Small intestine (tissue), 7 donors: ENCODE results near the gene STRADA. TPM values are rescaled to one million over a fixed set of nuclear protein-coding genes. Genes with fewer than 3 reads are reported as not detected.
"Not testable (repeated sequence)": the region's sequence is repeated elsewhere in the genome, so short reads cannot be mapped to it uniquely, and the experiment has no call there.

Experiments used
- DNase-seq, 2 donors: peaks; one replicate each; pipeline versions ENCODE4 v3.0.0 to v3.0.0-alpha.2; 2013
- FAIRE-seq: peaks from 2 replicates; lab custom pipeline; 2012; peaks lifted over from hg19 to GRCh38; lab: Jason Lieb, UNC
- H3K27ac ChIP-seq, 3 donors: one replicate each; pipeline ENCODE4 v1.5.1; 2013; ENCODE audit warnings: low read length in 2 of 3, mild to moderate bottlenecking in 2 of 3, control low read depth in 1 of 3, inconsistent platforms in 1 of 3, low read depth in 1 of 3, moderate library complexity in 1 of 3
- H3K27me3 ChIP-seq, 3 donors: one replicate each; pipeline ENCODE4 v1.6.1; 2013; ENCODE audit warnings: low read length in 3 of 3, inconsistent platforms in 1 of 3; ENCODE audit not compliant: control insufficient read depth in 3 of 3, insufficient read depth in 3 of 3
- H3K36me3 ChIP-seq, 3 donors: one replicate each; pipeline ENCODE4 v1.6.1; 2013; ENCODE audit warnings: low read length in 3 of 3, inconsistent platforms in 1 of 3, low read depth in 1 of 3, mild to moderate bottlenecking in 1 of 3, moderate library complexity in 1 of 3; ENCODE audit not compliant: control insufficient read depth in 3 of 3, insufficient read depth in 2 of 3
- H3K4me1 ChIP-seq, 3 donors: one replicate each; pipeline ENCODE4 v1.6.1; 2013; ENCODE audit warnings: low read length in 2 of 3, inconsistent platforms in 1 of 3, low read depth in 1 of 3, mild to moderate bottlenecking in 1 of 3, moderate library complexity in 1 of 3; ENCODE audit not compliant: control insufficient read depth in 3 of 3, insufficient read depth in 2 of 3
- H3K4me3 ChIP-seq, 3 donors: one replicate each; pipeline ENCODE4 v1.5.1; 2013; ENCODE audit warnings: low read length in 3 of 3, control low read depth in 1 of 3, inconsistent platforms in 1 of 3, low read depth in 1 of 3, mild to moderate bottlenecking in 1 of 3, moderate library complexity in 1 of 3
- H3K9me3 ChIP-seq, 2 donors: one replicate each; pipeline ENCODE4 v1.6.1; 2013; ENCODE audit warnings: low read depth in 1 of 2, low read length in 1 of 2; ENCODE audit not compliant: control insufficient read depth in 2 of 2, insufficient read depth in 1 of 2
- WGBS, 3 donors: extraction: QIAGEN DNeasy Blood & Tissue Kit; methylation state at CpG; one replicate each; pipeline ENCODE4 v1.1.7; 2013; 5-methylcytosine and 5-hydroxymethylcytosine counted together
- polyA plus RNA-seq, 4 donors: library from polyadenylated mRNA; stranded (reverse) in 3 of 4; unstranded in 1 of 4; fragments of 200-250 nt in 3 of 4; fragments of 120-200 nt in 1 of 4; gene quantifications; one replicate each; pipeline versions ENCODE4 v1.2.1 to v1.2.3, GENCODE V29; 2013
- donor health status: healthy with polysubstance abuse.
- donor health status: control.
- donor health status: control.
- donor health status: Bipolar disorder and iron deficiency.
- donor health status: healthy.

Gene STRADA
- polyA plus RNA-seq, 4 donors: 8.1 to 35.2 (median 13.3) TPM

DNA sequence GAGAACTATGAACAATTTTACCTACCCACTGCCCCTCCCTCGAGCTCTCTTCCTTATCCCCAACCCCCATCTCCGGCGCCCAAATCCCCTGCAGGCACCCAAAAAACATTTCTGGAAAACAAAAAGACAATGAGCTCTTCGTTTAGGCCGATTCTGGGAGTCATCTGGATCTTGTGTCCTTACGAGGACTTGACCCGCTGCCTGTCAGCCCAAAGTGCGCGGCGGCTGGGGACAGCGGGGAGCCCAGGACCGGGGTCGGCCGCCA lies 524 bp downstream of the STRADA start:
- 0 to 1% (median 1%) methylated on average over 14 of the region's 14 CpGs for WGBS, 3 donors
- H3K27me3 ChIP-seq: no peaks in the 10 kb centered on the region

DNA sequence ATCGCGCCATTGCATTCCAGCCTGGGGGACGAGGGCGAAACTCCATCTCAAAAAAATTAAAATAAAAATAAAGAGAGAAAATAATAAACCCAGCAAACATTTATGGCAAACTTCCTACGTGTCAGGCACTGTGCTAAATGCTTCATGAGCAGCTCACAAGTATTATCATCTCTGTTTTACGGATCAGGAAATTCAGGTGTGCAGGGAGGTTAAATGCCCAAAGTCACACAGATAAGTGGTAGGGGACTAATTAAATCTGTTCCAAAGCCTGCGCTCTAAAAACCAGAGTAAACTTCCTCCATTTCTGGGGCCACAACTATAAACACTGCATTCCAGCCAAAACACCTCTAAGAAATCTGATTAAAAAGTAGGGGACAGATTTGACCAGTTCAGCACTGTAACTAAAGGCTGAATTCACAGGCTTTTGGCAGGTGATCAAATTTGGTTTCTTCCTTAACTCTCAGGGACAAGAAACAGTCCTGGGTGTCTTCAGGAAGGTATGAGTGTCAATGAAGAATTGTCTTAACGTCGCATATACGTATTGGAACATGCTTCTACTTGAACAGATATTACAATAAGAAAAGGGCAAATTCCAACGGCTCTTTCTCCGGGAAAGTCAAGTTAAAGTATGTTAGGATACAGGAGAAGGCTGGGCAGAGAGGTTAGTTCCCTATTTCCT lies 996 bp downstream of the STRADA start:
- WGBS, 3 donors: 13 to 26% (median 15%) methylated on average over 12 of the region's 12 CpGs

More for the DNA sequence above, 524 bp downstream of the STRADA start:
- Histone ChIP-seq H3K27ac (peak overlapping the region; percentile 95 to 99 (median 96)), H3K4me1 (peaks cover 0 to 9% (median 3%) of the 10 kb centered on the region in 3 donors), H3K36me3 (peaks cover 4 to 6% (median 6%) of the 10 kb centered on the region in 3 donors), H3K4me3 (peak overlapping the region; percentile 73 to 100 (median 95)), H3K9me3 (no peaks in the 10 kb centered on the region)
- no peak for FAIRE-seq
- DNase-seq: peak in 1 of 2 donors; percentile 54

DNA sequence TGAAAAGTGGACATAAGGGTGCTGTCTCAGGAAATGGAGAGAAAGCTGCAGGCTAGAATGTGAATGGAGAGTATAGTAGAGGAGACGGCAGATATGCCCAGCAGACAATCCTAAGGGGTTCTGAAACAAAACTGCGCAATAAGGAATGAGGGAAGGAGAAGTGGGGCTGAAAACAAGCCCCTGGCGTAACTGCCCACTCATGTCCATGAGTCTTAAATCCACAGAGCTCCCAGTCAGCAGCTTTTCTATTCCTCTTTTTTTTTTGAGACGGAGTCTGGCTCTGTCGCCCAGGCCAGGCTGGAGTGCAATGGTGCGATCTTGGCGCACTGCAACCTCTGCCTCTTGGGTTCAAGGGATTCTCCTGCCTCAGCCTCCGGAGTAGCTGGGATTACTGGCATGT lies 5.9 kb downstream of the STRADA start:
- Histone ChIP-seq H3K4me1 (peaks cover 0 to 9% (median 3%) of the 10 kb centered on the region in 3 donors), H3K9me3 (no peaks in the 10 kb centered on the region), H3K36me3 (peaks cover 0 to 8% (median 0%) of the 10 kb centered on the region in 3 donors), H3K4me3 (no peak overlapping the region), H3K27ac (no peak overlapping the region), H3K27me3 (no peaks in the 10 kb centered on the region)
- DNase-seq (no peak), FAIRE-seq (no peak)
- 94 to 99% (median 97%) methylated on average over 5 to 8 of the region's 8 CpGs for WGBS, 3 donors

More for the DNA sequence above, 996 bp downstream of the STRADA start:
- no peaks in the 10 kb centered on the region for H3K27me3 ChIP-seq
- H3K27ac ChIP-seq: peak overlapping the region; percentile 95 to 99 (median 96)
- peaks cover 0 to 9% (median 3%) of the 10 kb centered on the region in 3 donors for H3K4me1 ChIP-seq
- H3K9me3 ChIP-seq: no peaks in the 10 kb centered on the region
- peaks cover under 1 to 6% (median 1%) of the 10 kb centered on the region in 3 donors for H3K36me3 ChIP-seq
- DNase-seq (peak in 1 of 2 donors; percentile 56), FAIRE-seq (no peak)
- peak overlapping the region; percentile 73 to 100 (median 95) for H3K4me3 ChIP-seq

DNA sequence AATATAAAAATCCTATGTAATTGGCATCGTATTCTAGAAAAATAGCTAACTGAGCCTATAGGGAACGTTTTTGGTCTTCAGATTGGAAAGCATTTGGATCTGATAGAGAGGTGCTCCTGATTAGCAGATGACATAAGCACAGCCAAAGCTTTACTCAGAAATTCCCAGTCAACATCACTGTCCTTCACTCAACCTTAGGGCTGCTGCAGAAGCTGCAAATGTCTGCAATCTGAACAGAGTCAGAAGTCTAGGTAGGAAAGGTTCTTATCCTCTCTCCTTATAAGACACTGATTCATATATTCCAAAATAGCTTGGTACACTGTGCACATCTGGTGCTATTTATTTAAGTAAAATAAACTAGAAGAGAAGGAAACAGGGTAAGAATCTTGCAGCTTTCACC lies 19.2 kb downstream of the STRADA start:
- H3K27me3 ChIP-seq: no peaks in the 10 kb centered on the region
- peaks cover 0 to 12% (median 1%) of the 10 kb centered on the region in 3 donors for H3K36me3 ChIP-seq
- no peak for FAIRE-seq
- no peak for DNase-seq
- H3K4me1 ChIP-seq: no peaks in the 10 kb centered on the region
- H3K4me3 ChIP-seq: no peak overlapping the region
- WGBS, 3 donors: 81 to 87% (median 82%) methylated on average over 2 of the region's 2 CpGs
- H3K27ac ChIP-seq: no peak overlapping the region
- no peaks in the 10 kb centered on the region for H3K9me3 ChIP-seq

DNA sequence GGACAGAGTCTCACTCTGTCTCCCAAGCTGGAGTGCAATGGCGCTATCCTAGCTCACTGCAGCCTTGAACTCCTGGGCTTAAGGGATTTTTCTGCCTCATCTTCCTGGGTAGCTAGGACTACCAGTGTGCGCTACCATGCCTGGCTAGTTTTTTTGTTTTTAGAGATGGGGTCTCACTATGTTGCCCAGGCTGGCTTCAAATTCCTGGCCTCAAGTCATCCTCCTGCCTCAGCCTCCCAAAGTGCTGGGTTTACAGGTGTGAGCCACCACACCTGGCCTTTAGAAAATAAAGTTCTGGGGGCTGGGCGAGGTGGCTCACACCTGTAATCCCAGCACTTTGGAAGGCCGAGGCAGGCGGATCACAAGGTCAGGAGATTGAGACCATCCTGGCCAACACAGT lies 21.4 kb downstream of the STRADA start:
- 95 to 98% (median 97%) methylated on average over 5 of the region's 5 CpGs for WGBS, 3 donors

DNA sequence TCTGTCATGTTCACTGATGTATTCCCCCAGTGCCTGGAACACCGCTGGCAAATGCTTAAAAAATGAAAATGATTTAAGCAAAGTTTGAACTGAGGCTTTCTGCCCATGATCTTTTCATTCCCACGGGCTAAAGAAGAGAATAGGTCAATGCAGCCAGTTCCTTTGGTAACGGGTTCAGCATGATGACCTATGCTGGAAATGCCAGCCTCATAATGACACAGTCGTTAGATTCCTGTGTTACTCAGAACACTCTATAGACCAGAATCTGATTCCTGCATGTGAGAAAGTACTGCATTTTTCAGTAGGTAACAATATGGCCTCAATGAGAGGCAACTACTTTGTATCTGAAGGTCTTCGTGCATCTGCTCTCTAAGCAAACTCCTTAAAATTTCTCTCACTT lies 22.6 kb downstream of the STRADA start:
- Histone ChIP-seq H3K27ac (no peak overlapping the region), H3K4me1 (no peaks in the 10 kb centered on the region), H3K9me3 (no peaks in the 10 kb centered on the region), H3K27me3 (no peaks in the 10 kb centered on the region), H3K4me3 (no peak overlapping the region), H3K36me3 (peaks cover 0 to 6% (median 0%) of the 10 kb centered on the region in 3 donors)
- 82 to 85% (median 83%) methylated on average over 5 of the region's 5 CpGs for WGBS, 3 donors
- no peak for FAIRE-seq
- no peak for DNase-seq

More for the DNA sequence above, 21.4 kb downstream of the STRADA start:
- H3K4me3 ChIP-seq, H3K9me3 ChIP-seq, H3K36me3 ChIP-seq, H3K27me3 ChIP-seq, H3K4me1 ChIP-seq, DNase-seq, FAIRE-seq, H3K27ac ChIP-seq: not testable (repeated sequence)

DNA sequence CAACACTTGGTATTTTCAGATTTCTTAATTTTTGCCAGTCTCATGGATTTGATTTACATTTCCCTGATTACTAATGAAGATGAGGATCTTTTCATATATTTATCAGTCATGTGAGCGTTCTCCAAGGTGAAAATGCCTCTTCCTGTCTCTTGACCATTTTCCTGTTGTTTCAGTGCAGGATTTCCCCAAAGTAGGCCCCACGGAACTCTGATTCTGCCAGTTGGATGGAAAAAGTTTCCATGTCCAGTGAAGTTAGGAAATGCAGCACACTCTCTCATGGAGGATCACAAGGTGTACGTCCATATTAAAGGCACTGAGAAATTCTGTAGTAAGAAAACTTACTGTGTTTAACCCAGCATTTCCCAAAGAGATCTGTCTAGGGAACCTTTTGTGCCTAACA lies 25.2 kb downstream of the STRADA start:
- Histone ChIP-seq H3K27ac (no peak overlapping the region), H3K9me3 (no peaks in the 10 kb centered on the region), H3K4me1 (no peaks in the 10 kb centered on the region), H3K4me3 (no peak overlapping the region), H3K27me3 (no peaks in the 10 kb centered on the region), H3K36me3 (peaks cover 0 to 26% (median 2%) of the 10 kb centered on the region in 3 donors)
- no peak for DNase-seq
- no peak for FAIRE-seq
- 90 to 93% (median 90%) methylated on average over 3 of the region's 3 CpGs for WGBS, 3 donors

DNA sequence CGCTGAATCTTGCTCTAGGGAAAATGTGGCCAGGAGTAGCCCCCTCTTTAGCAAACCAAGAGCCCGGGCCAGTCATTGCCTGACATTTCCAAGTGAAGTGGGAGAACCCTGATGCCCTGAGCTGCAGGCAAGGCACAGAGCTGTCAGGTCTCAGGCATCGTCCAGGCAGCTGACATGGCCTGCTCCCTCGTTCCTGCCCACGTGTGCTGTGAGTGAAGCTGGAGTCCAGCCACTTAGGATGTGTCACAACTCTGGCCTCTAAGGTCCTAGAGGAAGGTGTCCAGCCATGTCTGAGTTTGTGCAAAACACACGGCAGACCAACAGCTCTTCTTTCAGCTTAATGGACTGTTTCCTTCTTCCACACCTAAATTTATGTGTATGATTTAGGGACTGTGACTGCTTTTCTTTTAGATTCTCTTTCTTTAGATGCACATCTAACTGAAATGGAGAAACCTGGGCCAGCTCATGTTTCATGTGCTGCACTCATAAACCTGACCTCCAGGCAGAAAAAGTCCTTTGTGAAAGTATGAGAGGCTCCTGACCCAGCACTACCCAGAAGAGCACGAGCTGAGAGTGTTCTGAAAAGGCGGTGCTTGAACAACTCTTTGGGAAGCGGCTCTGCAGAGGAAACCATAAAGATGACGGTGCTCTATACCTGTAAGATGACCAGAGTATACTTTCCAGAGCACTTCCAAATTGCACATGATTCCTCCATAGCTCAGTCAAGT lies 26.9 kb downstream of the STRADA start:
- 86 to 93% (median 87%) methylated on average over 10 of the region's 10 CpGs for WGBS, 3 donors
- Histone ChIP-seq H3K4me3 (no peak overlapping the region), H3K36me3 (peaks cover 0 to 39% (median 2%) of the 10 kb centered on the region in 3 donors), H3K4me1 (no peaks in the 10 kb centered on the region), H3K27me3 (no peaks in the 10 kb centered on the region), H3K9me3 (no peaks in the 10 kb centered on the region), H3K27ac (no peak overlapping the region)
- FAIRE-seq: no peak
- no peak for DNase-seq
